PC-9 (cell line): ENCODE results near the gene SLC22A4. TPM values are rescaled to one million over a fixed set of nuclear protein-coding genes. Genes with fewer than 3 reads are reported as not detected.

Source experiments
- BruUV-seq: library from RNA; stranded (reverse); fragments of 400-500 nt; replicated peaks from 2 replicates; lab custom pipeline; 2021; lab: Mats Ljungman, UMichigan
- CTCF ChIA-PET: fragments of 300-600 bp; sonication (Branson Sonifier 250); formaldehyde crosslinking; loops from one replicate; lab custom pipeline; 2022; ENCODE audit warnings: antibody characterized with exemption; lab: Charles Lee
- POLR2A ChIA-PET: fragments of 300-600 bp; sonication (Branson Sonifier 250); formaldehyde crosslinking; loops from one replicate; lab custom pipeline; 2022; ENCODE audit warnings: antibody characterized with exemption; ENCODE audit not compliant: unreplicated experiment; lab: Charles Lee
- DNase-seq, 2 experiments: peaks; one replicate each; pipeline versions ENCODE4 v3.0.0 to v3.0.0-alpha.2; 2015 to 2022; ENCODE audit warnings: mixed read lengths in 1 of 2
- H2AFZ ChIP-seq: fragments of 200-600 bp; sonication (generic); 2 replicates; pipeline ENCODE4 v1.8.1; 2017; ENCODE audit warnings: antibody characterized with exemption
- H3F3A ChIP-seq: fragments of 200-600 bp; sonication (generic); 2 replicates; pipeline ENCODE4 v1.8.1; 2017; ENCODE audit warnings: antibody characterized with exemption, mild to moderate bottlenecking, low read depth; ENCODE audit not compliant: insufficient read depth
- H3K27ac ChIP-seq: fragments of 200-600 bp; sonication (generic); 2 replicates; pipeline ENCODE4 v1.6.1; 2016; ENCODE audit warnings: mixed run types
- H3K27me3 ChIP-seq: fragments of 200-600 bp; sonication (generic); 2 replicates; pipeline ENCODE4 v1.6.1; 2016; ENCODE audit warnings: low read depth, mixed run types; ENCODE audit not compliant: insufficient read depth
- H3K36me3 ChIP-seq: fragments of 200-600 bp; sonication (generic); 2 replicates; pipeline ENCODE4 v1.6.1; 2016; ENCODE audit warnings: low read depth, mixed run types
- H3K4me1 ChIP-seq: fragments of 200-600 bp; sonication (generic); replicated peaks from 2 replicates; pipeline ENCODE4 v1.6.1; 2016; ENCODE audit warnings: mixed run types; ENCODE audit not compliant: insufficient read depth
- H3K4me2 ChIP-seq: fragments of 200-600 bp; sonication (generic); 2 replicates; pipeline ENCODE4 v1.6.1; 2017; ENCODE audit warnings: mixed run types
- H3K4me3 ChIP-seq: fragments of 200-600 bp; sonication (generic); 2 replicates; pipeline ENCODE4 v1.6.1; 2016; ENCODE audit warnings: mixed run types
- H3K79me2 ChIP-seq: fragments of 200-600 bp; sonication (generic); 2 replicates; pipeline ENCODE4 v1.6.1; 2017; ENCODE audit warnings: low read depth, mixed run types
- H3K9me2 ChIP-seq: fragments of 200-600 bp; sonication (generic); 2 replicates; pipeline ENCODE4 v1.8.1; 2017; ENCODE audit warnings: mild to moderate bottlenecking; ENCODE audit not compliant: insufficient read depth
- H3K9me3 ChIP-seq: fragments of 200-600 bp; sonication (generic); 2 replicates; pipeline ENCODE4 v1.8.1; 2016; ENCODE audit warnings: low read depth; ENCODE audit not compliant: insufficient read depth
- H4K20me1 ChIP-seq: fragments of 200-600 bp; sonication (generic); 2 replicates; pipeline ENCODE4 v1.8.1; 2017; ENCODE audit not compliant: insufficient read depth
- EZH2 ChIP-seq: fragments of 200-600 bp; sonication (generic); IDR thresholded peaks from 2 replicates; pipeline ENCODE4 v1.8.0; 2017; ENCODE audit warnings: antibody characterized with exemption, low read depth
- intact Hi-C: fragments of 100-400 bp; cut with micrococcal nuclease; formaldehyde crosslinking; loops from one replicate; pipeline ENCODE4 v1.10.0; 2022; ENCODE audit not compliant: unreplicated experiment
- total RNA-seq: library from RNA; stranded (reverse); gene quantifications from 2 replicates; pipeline ENCODE4 v1.2.3, GENCODE V29; 2021
- TF ChIP-seq, protein P1 (sequence below): fragments of 200-600 bp; sonication (generic); conservative IDR thresholded peaks from 2 replicates; pipeline ENCODE4 v1.6.1; 2017; ENCODE audit warnings: mixed run types, antibody characterized with exemption, mild to moderate bottlenecking, moderate library complexity

Gene SLC22A4
- total RNA-seq, 1 experiment from 2014 or later: 4.2 TPM

DNA sequence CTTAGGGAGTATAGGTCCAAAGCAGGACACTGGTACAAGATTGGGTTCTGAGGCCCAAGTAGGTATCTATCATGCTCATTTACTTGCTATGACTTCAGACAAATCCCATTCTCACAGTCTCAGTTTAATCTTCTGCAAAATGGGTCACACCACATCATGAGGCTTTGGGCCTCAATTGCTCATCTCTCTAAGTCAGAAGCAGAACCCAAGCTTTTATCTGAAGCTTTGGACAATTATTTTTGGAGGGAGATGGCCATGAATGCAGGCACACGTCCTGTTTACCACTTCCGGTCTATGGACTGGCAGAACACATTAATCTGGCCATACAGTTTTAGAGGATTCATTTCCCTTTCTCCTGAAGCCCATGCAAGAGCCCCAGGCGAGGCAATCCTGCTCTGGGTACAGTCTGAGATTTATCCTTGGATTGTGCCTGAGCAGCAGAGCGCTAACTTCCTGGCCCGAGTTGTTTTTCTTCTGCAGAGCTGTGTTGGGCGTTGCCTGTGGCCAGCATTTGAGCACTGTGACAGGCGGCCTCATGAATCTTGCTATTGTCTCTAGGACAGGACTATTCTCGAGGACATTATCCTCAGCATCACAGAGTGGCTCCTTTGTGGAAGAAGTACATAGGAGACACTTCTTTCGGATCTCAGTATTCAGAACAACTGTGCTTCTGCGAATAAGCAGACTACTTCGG, 16.1 kb downstream of the SLC22A4 start:
- H3K9me2 ChIP-seq: no peaks in the 10 kb centered on the region
- H3F3A ChIP-seq: peaks cover 4% of the 10 kb centered on the region; the same call in 1 of the 2 replicates
- H3K4me1 ChIP-seq: no peaks in the 10 kb centered on the region
- no peak overlapping the region for H3K4me3 ChIP-seq
- H2AFZ ChIP-seq: no peak overlapping the region
- BruUV-seq: no TSS peak
- no peaks in the 10 kb centered on the region for H3K36me3 ChIP-seq
- TF ChIP-seq, protein P1, sequence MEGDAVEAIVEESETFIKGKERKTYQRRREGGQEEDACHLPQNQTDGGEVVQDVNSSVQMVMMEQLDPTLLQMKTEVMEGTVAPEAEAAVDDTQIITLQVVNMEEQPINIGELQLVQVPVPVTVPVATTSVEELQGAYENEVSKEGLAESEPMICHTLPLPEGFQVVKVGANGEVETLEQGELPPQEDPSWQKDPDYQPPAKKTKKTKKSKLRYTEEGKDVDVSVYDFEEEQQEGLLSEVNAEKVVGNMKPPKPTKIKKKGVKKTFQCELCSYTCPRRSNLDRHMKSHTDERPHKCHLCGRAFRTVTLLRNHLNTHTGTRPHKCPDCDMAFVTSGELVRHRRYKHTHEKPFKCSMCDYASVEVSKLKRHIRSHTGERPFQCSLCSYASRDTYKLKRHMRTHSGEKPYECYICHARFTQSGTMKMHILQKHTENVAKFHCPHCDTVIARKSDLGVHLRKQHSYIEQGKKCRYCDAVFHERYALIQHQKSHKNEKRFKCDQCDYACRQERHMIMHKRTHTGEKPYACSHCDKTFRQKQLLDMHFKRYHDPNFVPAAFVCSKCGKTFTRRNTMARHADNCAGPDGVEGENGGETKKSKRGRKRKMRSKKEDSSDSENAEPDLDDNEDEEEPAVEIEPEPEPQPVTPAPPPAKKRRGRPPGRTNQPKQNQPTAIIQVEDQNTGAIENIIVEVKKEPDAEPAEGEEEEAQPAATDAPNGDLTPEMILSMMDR: no peak
- no peak for TF ChIP-seq EZH2
- ChIA-PET POLR2A (no interaction called here), CTCF (no interaction called here)
- no peak overlapping the region for H3K27ac ChIP-seq
- no peaks in the 10 kb centered on the region for H3K9me3 ChIP-seq
- H3K27me3 ChIP-seq: no peaks in the 10 kb centered on the region
- DNase-seq: no peak
- no peaks in the 10 kb centered on the region for H3K79me2 ChIP-seq
- intact Hi-C loops: no loop called here
- no peak overlapping the region for H3K4me2 ChIP-seq
- H4K20me1 ChIP-seq: no peaks in the 10 kb centered on the region

DNA sequence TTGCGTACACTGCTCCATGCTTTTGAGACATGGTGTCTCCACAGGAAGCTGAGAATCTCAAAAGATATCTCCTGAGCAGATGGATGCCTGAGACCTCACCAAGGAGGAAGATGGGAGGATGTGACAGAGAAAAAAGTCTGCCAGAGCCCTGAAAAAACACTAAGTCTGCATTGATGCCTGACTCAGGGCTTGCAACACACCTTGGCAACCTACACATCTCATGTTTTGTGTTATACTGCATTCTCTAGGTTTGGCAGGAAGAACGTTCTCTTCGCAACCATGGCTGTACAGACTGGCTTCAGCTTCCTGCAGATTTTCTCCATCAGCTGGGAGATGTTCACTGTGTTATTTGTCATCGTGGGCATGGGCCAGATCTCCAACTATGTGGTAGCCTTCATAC, 19.2 kb downstream of the SLC22A4 start:
- H3K9me3 ChIP-seq: no peaks in the 10 kb centered on the region
- H3K27me3 ChIP-seq: no peaks in the 10 kb centered on the region
- intact Hi-C loops: no loop called here
- H3K4me2 ChIP-seq: no peak overlapping the region
- no peaks in the 10 kb centered on the region for H3K36me3 ChIP-seq
- H3K4me1 ChIP-seq: no peaks in the 10 kb centered on the region
- no peaks in the 10 kb centered on the region for H3K9me2 ChIP-seq
- H2AFZ ChIP-seq: no peak overlapping the region
- no peaks in the 10 kb centered on the region for H4K20me1 ChIP-seq
- no TSS peak for BruUV-seq
- no peak for DNase-seq
- no peaks in the 10 kb centered on the region for H3K79me2 ChIP-seq
- POLR2A ChIA-PET: no interaction called here
- no peak overlapping the region for H3K27ac ChIP-seq
- TF ChIP-seq, protein P1: no peak
- TF ChIP-seq EZH2: no peak
- CTCF ChIA-PET: no interaction called here
- H3F3A ChIP-seq: peaks cover 4% of the 10 kb centered on the region; the same call in 1 of the 2 replicates
- H3K4me3 ChIP-seq: no peak overlapping the region

DNA sequence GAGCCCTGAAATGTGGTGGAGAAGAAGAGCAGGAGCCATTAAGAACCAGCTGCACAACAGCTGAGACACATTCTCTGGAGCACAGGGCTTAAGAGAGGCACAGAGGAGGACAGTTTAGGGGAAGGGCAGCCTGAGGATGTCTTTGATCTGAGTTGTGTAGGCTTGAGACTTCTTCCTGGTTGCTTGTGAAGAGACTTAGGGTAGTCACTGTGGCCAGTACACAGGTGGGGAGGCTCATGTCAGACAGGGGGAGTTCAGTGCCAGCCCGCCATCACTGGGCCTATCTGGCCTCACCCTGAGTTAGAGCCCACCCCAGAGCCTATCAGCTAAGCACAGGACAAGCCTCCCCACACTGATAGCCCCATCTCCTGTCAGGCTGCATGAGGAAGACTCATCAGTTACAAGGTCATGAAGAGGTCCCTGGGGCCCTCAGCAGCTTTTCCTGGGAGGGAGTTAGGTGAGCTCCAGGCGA, 19.8 kb downstream of the SLC22A4 start:
- Histone ChIP-seq H3K4me2 (no peak overlapping the region), H3K4me1 (no peaks in the 10 kb centered on the region), H3K27ac (no peak overlapping the region), H3K27me3 (no peaks in the 10 kb centered on the region), H3K4me3 (no peak overlapping the region), H2AFZ (no peak overlapping the region), H3F3A (peaks cover 4% of the 10 kb centered on the region; the same call in 1 of the 2 replicates), H3K79me2 (no peaks in the 10 kb centered on the region), H3K36me3 (no peaks in the 10 kb centered on the region), H3K9me2 (no peaks in the 10 kb centered on the region), H4K20me1 (no peaks in the 10 kb centered on the region), H3K9me3 (no peaks in the 10 kb centered on the region)
- intact Hi-C loops: no loop called here
- TF ChIP-seq, protein P1: no peak
- no peak for TF ChIP-seq EZH2
- POLR2A ChIA-PET: no interaction called here
- CTCF ChIA-PET: interaction anchor here (0.6 kb wide), 1 partner anchor 43 kb away, joined by 7 read pairs; no protein-coding TSS in a partner anchor
- no TSS peak for BruUV-seq
- DNase-seq: no peak
